PC-9 (cell line): ENCODE data around the gene STXBP3. TPM values are rescaled to one million over a fixed set of nuclear protein-coding genes. Genes with fewer than 3 reads are reported as not detected.

Experiments used
- BruUV-seq: library from RNA; stranded (reverse); fragments of 400-500 nt; replicated peaks from 2 replicates; lab custom pipeline; 2021; lab: Mats Ljungman, UMichigan
- CTCF ChIA-PET: fragments of 300-600 bp; sonication (Branson Sonifier 250); formaldehyde crosslinking; loops from one replicate; lab custom pipeline; 2022; ENCODE audit warnings: antibody characterized with exemption; lab: Charles Lee
- POLR2A ChIA-PET: fragments of 300-600 bp; sonication (Branson Sonifier 250); formaldehyde crosslinking; loops from one replicate; lab custom pipeline; 2022; ENCODE audit warnings: antibody characterized with exemption; ENCODE audit not compliant: unreplicated experiment; lab: Charles Lee
- DNase-seq, 2 experiments: peaks; one replicate each; pipeline versions ENCODE4 v3.0.0 to v3.0.0-alpha.2; 2015 to 2022; ENCODE audit warnings: mixed read lengths in 1 of 2
- H2AFZ ChIP-seq: fragments of 200-600 bp; sonication (generic); 2 replicates; pipeline ENCODE4 v1.8.1; 2017; ENCODE audit warnings: antibody characterized with exemption
- H3F3A ChIP-seq: fragments of 200-600 bp; sonication (generic); 2 replicates; pipeline ENCODE4 v1.8.1; 2017; ENCODE audit warnings: antibody characterized with exemption, mild to moderate bottlenecking, low read depth; ENCODE audit not compliant: insufficient read depth
- H3K27ac ChIP-seq: fragments of 200-600 bp; sonication (generic); 2 replicates; pipeline ENCODE4 v1.6.1; 2016; ENCODE audit warnings: mixed run types
- H3K27me3 ChIP-seq: fragments of 200-600 bp; sonication (generic); 2 replicates; pipeline ENCODE4 v1.6.1; 2016; ENCODE audit warnings: low read depth, mixed run types; ENCODE audit not compliant: insufficient read depth
- H3K36me3 ChIP-seq: fragments of 200-600 bp; sonication (generic); 2 replicates; pipeline ENCODE4 v1.6.1; 2016; ENCODE audit warnings: low read depth, mixed run types
- H3K4me1 ChIP-seq: fragments of 200-600 bp; sonication (generic); replicated peaks from 2 replicates; pipeline ENCODE4 v1.6.1; 2016; ENCODE audit warnings: mixed run types; ENCODE audit not compliant: insufficient read depth
- H3K4me2 ChIP-seq: fragments of 200-600 bp; sonication (generic); 2 replicates; pipeline ENCODE4 v1.6.1; 2017; ENCODE audit warnings: mixed run types
- H3K4me3 ChIP-seq: fragments of 200-600 bp; sonication (generic); 2 replicates; pipeline ENCODE4 v1.6.1; 2016; ENCODE audit warnings: mixed run types
- H3K79me2 ChIP-seq: fragments of 200-600 bp; sonication (generic); 2 replicates; pipeline ENCODE4 v1.6.1; 2017; ENCODE audit warnings: low read depth, mixed run types
- H3K9me2 ChIP-seq: fragments of 200-600 bp; sonication (generic); 2 replicates; pipeline ENCODE4 v1.8.1; 2017; ENCODE audit warnings: mild to moderate bottlenecking; ENCODE audit not compliant: insufficient read depth
- H3K9me3 ChIP-seq: fragments of 200-600 bp; sonication (generic); 2 replicates; pipeline ENCODE4 v1.8.1; 2016; ENCODE audit warnings: low read depth; ENCODE audit not compliant: insufficient read depth
- H4K20me1 ChIP-seq: fragments of 200-600 bp; sonication (generic); 2 replicates; pipeline ENCODE4 v1.8.1; 2017; ENCODE audit not compliant: insufficient read depth
- CTCF ChIP-seq: fragments of 200-600 bp; sonication (generic); conservative IDR thresholded peaks from 2 replicates; pipeline ENCODE4 v1.6.1; 2017; ENCODE audit warnings: mixed run types, antibody characterized with exemption, mild to moderate bottlenecking, moderate library complexity
- EZH2 ChIP-seq: fragments of 200-600 bp; sonication (generic); IDR thresholded peaks from 2 replicates; pipeline ENCODE4 v1.8.0; 2017; ENCODE audit warnings: antibody characterized with exemption, low read depth
- intact Hi-C: fragments of 100-400 bp; cut with micrococcal nuclease; formaldehyde crosslinking; loops from one replicate; pipeline ENCODE4 v1.10.0; 2022; ENCODE audit not compliant: unreplicated experiment
- total RNA-seq: library from RNA; stranded (reverse); gene quantifications from 2 replicates; pipeline ENCODE4 v1.2.3, GENCODE V29; 2021

The STXBP3 gene
- total RNA-seq, 1 experiment from 2014 or later, result 37.0 TPM

GRCh38 chr1:108717774-108718316, 28.6 kb upstream of the STXBP3 start:
- peaks cover 30% of the 10 kb centered on the region for H3K4me1 ChIP-seq
- intact Hi-C loops, result no loop called here
- DNase-seq, result no peak
- TF ChIP-seq CTCF (no peak), EZH2 (no peak)
- no peak overlapping the region for H3K27ac ChIP-seq
- BruUV-seq, result no TSS peak
- no peak overlapping the region for H2AFZ ChIP-seq
- H3K4me3 ChIP-seq, result no peak overlapping the region
- POLR2A ChIA-PET, result no interaction called here
- H4K20me1 ChIP-seq, result no peaks in the 10 kb centered on the region
- H3K9me2 ChIP-seq, result no peaks in the 10 kb centered on the region
- H3K79me2 ChIP-seq, result no peaks in the 10 kb centered on the region
- H3K4me2 ChIP-seq, result no peak overlapping the region
- H3K9me3 ChIP-seq, result no peaks in the 10 kb centered on the region
- no peaks in the 10 kb centered on the region for H3K36me3 ChIP-seq
- H3K27me3 ChIP-seq, result no peaks in the 10 kb centered on the region
- CTCF ChIA-PET, result no interaction called here
- peaks cover 20% of the 10 kb centered on the region for H3F3A ChIP-seq

GRCh38 chr1:108718927-108719655, 27.4 kb upstream of the STXBP3 start:
- peak overlapping the region; percentile 88 for H3K27ac ChIP-seq
- intact Hi-C loops, result no loop called here
- peaks cover 20% of the 10 kb centered on the region for H3F3A ChIP-seq
- no peak for DNase-seq
- ChIA-PET POLR2A (no interaction called here), CTCF (interaction anchor here (0.5 kb wide), 1 partner anchor 356 kb away, joined by 8 read pairs; no protein-coding TSS in a partner anchor)
- no peaks in the 10 kb centered on the region for H3K9me3 ChIP-seq
- no TSS peak for BruUV-seq
- peaks cover 30% of the 10 kb centered on the region for H3K4me1 ChIP-seq
- H2AFZ ChIP-seq, result peak overlapping the region; percentile 69; the same call in 1 of the 2 replicates
- no peaks in the 10 kb centered on the region for H3K9me2 ChIP-seq
- TF ChIP-seq EZH2 (no peak), CTCF (no peak)
- no peaks in the 10 kb centered on the region for H3K36me3 ChIP-seq
- no peaks in the 10 kb centered on the region for H3K27me3 ChIP-seq
- no peaks in the 10 kb centered on the region for H4K20me1 ChIP-seq
- no peaks in the 10 kb centered on the region for H3K79me2 ChIP-seq
- H3K4me2 ChIP-seq, result peak overlapping the region; percentile 68
- H3K4me3 ChIP-seq, result no peak overlapping the region

- no peaks in the 10 kb centered on the region for H3K9me2 ChIP-seq
- no peaks in the 10 kb centered on the region for H3K36me3 ChIP-seq
- BruUV-seq, result no TSS peak
- no peaks in the 10 kb centered on the region for H4K20me1 ChIP-seq
- H3K27me3 ChIP-seq, result no peaks in the 10 kb centered on the region
- ChIA-PET POLR2A (no interaction called here), CTCF (interaction anchor here (0.5 kb wide), 1 partner anchor 355 kb away, joined by 8 read pairs; no protein-coding TSS in a partner anchor)
- intact Hi-C loops, result loop anchor here (2.0 kb wide), 1 partner anchor 27 kb away; the partner anchor contains the start of gene STXBP3
- no peaks in the 10 kb centered on the region for H3K79me2 ChIP-seq
- DNase-seq, result peak; percentile 55 to 85
- peak overlapping the region; percentile 68 for H3K4me2 ChIP-seq
- peak overlapping the region; percentile 69 for H2AFZ ChIP-seq
- TF ChIP-seq CTCF (no peak), EZH2 (no peak)
- H3K4me1 ChIP-seq, result peaks cover 30% of the 10 kb centered on the region
- peak overlapping the region; percentile 88 for H3K27ac ChIP-seq
- peaks cover 20% of the 10 kb centered on the region for H3F3A ChIP-seq
- H3K4me3 ChIP-seq, result peak overlapping the region; percentile 15; the same call in 1 of the 2 replicates
- H3K9me3 ChIP-seq, result no peaks in the 10 kb centered on the region
Measured at GRCh38 chr1:108719656-108720435, 26.6 kb upstream of the STXBP3 start.
